ENCODE data around the gene CIAO2B.

CIAO2B gene

GRCh38 chr16:66902648-66903543, 31.3 kb downstream of the CIAO2B start:
- POLR2A ChIA-PET: interaction anchor here (1.8 kb wide), 1 partner anchor 31 kb away, joined by 7 read pairs; the partner anchor contains the start of gene CIAO2B
- no peak for DNase-seq (ENCODE audit: extremely low spot score)
- CTCF ChIA-PET: interaction anchor here (1.7 kb wide), 1 partner anchor 26 kb away, joined by 7 read pairs; no protein-coding TSS in a partner anchor
- no peak for TF ChIP-seq FOXM1 (IDR thresholded peaks at IDR 0.05; ENCODE audit: borderline replicate concordance)
- no peak for TF ChIP-seq NFRKB (IDR thresholded peaks at IDR 0.05)
- TF ChIP-seq SP1 (IDR thresholded peaks at IDR 0.05): no peak
- no peak for TF ChIP-seq HDGF (IDR thresholded peaks at IDR 0.05; ENCODE audit: borderline replicate concordance)
- no peak for TF ChIP-seq ZNF384 (IDR thresholded peaks at IDR 0.05)
- no peak for TF ChIP-seq ELF4 (IDR thresholded peaks at IDR 0.05)
- TF ChIP-seq SUZ12 (IDR thresholded peaks at IDR 0.05): no peak
- TF ChIP-seq CTBP1 (IDR thresholded peaks at IDR 0.05; ENCODE audit: borderline replicate concordance): no peak
- TF ChIP-seq PKNOX1 (IDR thresholded peaks at IDR 0.05): no peak
- no peak for TF ChIP-seq L3MBTL2 (conservative IDR thresholded peaks at IDR 0.05)
- no peak for TF ChIP-seq TARDBP (IDR thresholded peaks at IDR 0.05)
- TF ChIP-seq ARNT (IDR thresholded peaks at IDR 0.05): no peak
- TF ChIP-seq FOXK2 (IDR thresholded peaks at IDR 0.05): no peak
- no peak for TF ChIP-seq BHLHE40 (IDR thresholded peaks at IDR 0.05; ENCODE audit: borderline replicate concordance)
- no peak for TF ChIP-seq LEF1 (IDR thresholded peaks at IDR 0.05; ENCODE audit: borderline replicate concordance)
- no peak for TF ChIP-seq FOXA1 (IDR thresholded peaks at IDR 0.05)

GRCh38 chr16:66901626-66902025, 32.6 kb downstream of the CIAO2B start:
- no peak for DNase-seq (ENCODE audit: extremely low spot score)
- ChIA-PET POLR2A (interaction anchor here (1.8 kb wide), 1 partner anchor 33 kb away, joined by 7 read pairs; the partner anchor contains the start of gene CIAO2B), CTCF (interaction anchor here (1.0 to 2.2 kb wide), 2 partner anchors 8 to 27 kb away, joined by 6 to 10 read pairs; no protein-coding TSS in a partner anchor)
- no peak for TF ChIP-seq CTBP1 (IDR thresholded peaks at IDR 0.05; ENCODE audit: borderline replicate concordance)

- POLR2A ChIA-PET: interaction anchor here (0.7 to 1.8 kb wide), 5 partner anchors 18 to 33 kb away, joined by 3 to 7 read pairs (median 4); partner anchors contain the start of genes CDH16, CIAO2B and PDP2
- DNase-seq (ENCODE audit: extremely low spot score): no peak
- TF ChIP-seq SP1 (IDR thresholded peaks at IDR 0.05) (no peak), FOXM1 (IDR thresholded peaks at IDR 0.05; ENCODE audit: borderline replicate concordance) (no peak), L3MBTL2 (conservative IDR thresholded peaks at IDR 0.05) (no peak), ARNT (IDR thresholded peaks at IDR 0.05) (no peak), FOXA1 (IDR thresholded peaks at IDR 0.05) (no peak), PKNOX1 (IDR thresholded peaks at IDR 0.05) (no peak), BHLHE40 (IDR thresholded peaks at IDR 0.05; ENCODE audit: borderline replicate concordance) (no peak), NFRKB (IDR thresholded peaks at IDR 0.05) (no peak), LEF1 (IDR thresholded peaks at IDR 0.05; ENCODE audit: borderline replicate concordance) (no peak), SUZ12 (IDR thresholded peaks at IDR 0.05) (no peak), ZNF384 (IDR thresholded peaks at IDR 0.05) (no peak)
- CTCF ChIA-PET: interaction anchor here (1.0 to 2.2 kb wide), 2 partner anchors 9 to 28 kb away, joined by 6 to 10 read pairs; no protein-coding TSS in a partner anchor
These were observed 33.3 kb downstream of the CIAO2B start for GRCh38 chr16:66900721-66901441.

- DNase-seq (ENCODE audit: extremely low spot score): peak; percentile 57
- CTCF ChIA-PET: interaction anchor here (0.9 to 2.2 kb wide), 3 partner anchors 10 to 160 kb away, joined by 3 to 10 read pairs (median 3); no protein-coding TSS in a partner anchor
- no peak for TF ChIP-seq SUZ12 (IDR thresholded peaks at IDR 0.05)
- TF ChIP-seq FOXM1 (IDR thresholded peaks at IDR 0.05; ENCODE audit: borderline replicate concordance): no peak
- no peak for TF ChIP-seq FOXK2 (IDR thresholded peaks at IDR 0.05)
- no peak for TF ChIP-seq CTBP1 (IDR thresholded peaks at IDR 0.05; ENCODE audit: borderline replicate concordance)
- no peak for TF ChIP-seq HDGF (IDR thresholded peaks at IDR 0.05; ENCODE audit: borderline replicate concordance)
- TF ChIP-seq ELF4 (IDR thresholded peaks at IDR 0.05): no peak
- no peak for TF ChIP-seq L3MBTL2 (conservative IDR thresholded peaks at IDR 0.05)
- TF ChIP-seq ZNF384 (IDR thresholded peaks at IDR 0.05): no peak
- no peak for TF ChIP-seq LEF1 (IDR thresholded peaks at IDR 0.05; ENCODE audit: borderline replicate concordance)
- TF ChIP-seq SP1 (IDR thresholded peaks at IDR 0.05): no peak
- TF ChIP-seq ARNT (IDR thresholded peaks at IDR 0.05): no peak
- POLR2A ChIA-PET: interaction anchor here (0.8 to 1.6 kb wide), 6 partner anchors 19 to 34 kb away, joined by 3 to 6 read pairs (median 3); partner anchors contain the start of genes CDH16 and CIAO2B
These were observed 34.1 kb downstream of the CIAO2B start for GRCh38 chr16:66899945-66900710.

- ChIA-PET CTCF (interaction anchor here (0.9 to 2.2 kb wide), 3 partner anchors 11 to 159 kb away, joined by 3 to 10 read pairs (median 3); no protein-coding TSS in a partner anchor), POLR2A (interaction anchor here (0.8 to 1.6 kb wide), 5 partner anchors 18 to 35 kb away, joined by 3 to 6 read pairs (median 3); partner anchors contain the start of genes CDH16 and CIAO2B)
- TF ChIP-seq NFRKB (IDR thresholded peaks at IDR 0.05) (no peak), LEF1 (IDR thresholded peaks at IDR 0.05; ENCODE audit: borderline replicate concordance) (no peak), BHLHE40 (IDR thresholded peaks at IDR 0.05; ENCODE audit: borderline replicate concordance) (no peak), SP1 (IDR thresholded peaks at IDR 0.05) (no peak), FOXM1 (IDR thresholded peaks at IDR 0.05; ENCODE audit: borderline replicate concordance) (no peak), CTBP1 (IDR thresholded peaks at IDR 0.05; ENCODE audit: borderline replicate concordance) (no peak), ELF4 (IDR thresholded peaks at IDR 0.05) (no peak), TARDBP (IDR thresholded peaks at IDR 0.05) (no peak), L3MBTL2 (conservative IDR thresholded peaks at IDR 0.05) (no peak), PKNOX1 (IDR thresholded peaks at IDR 0.05) (no peak), FOXK2 (IDR thresholded peaks at IDR 0.05) (no peak), SUZ12 (IDR thresholded peaks at IDR 0.05) (no peak), FOXA1 (IDR thresholded peaks at IDR 0.05) (no peak), ZNF384 (IDR thresholded peaks at IDR 0.05) (no peak), HDGF (IDR thresholded peaks at IDR 0.05; ENCODE audit: borderline replicate concordance) (no peak), ARNT (IDR thresholded peaks at IDR 0.05) (no peak)
- no peak for DNase-seq (ENCODE audit: extremely low spot score)
These were observed 34.8 kb downstream of the CIAO2B start for GRCh38 chr16:66899310-66899944.
